Activated CD4-positive, alpha-beta T cell treated with anti-CD3 and anti-CD28 coated beads, Interleukin-2, amount 50 U/mL, for 16 hours (primary cell): ENCODE measurements around the gene PHYH.
"Not testable (repeated sequence)": the region's sequence is repeated elsewhere in the genome, so short reads cannot be mapped to it uniquely, and the experiment has no call there.

Experiments used
- DNase-seq: peaks from one replicate; pipeline ENCODE4 v3.0.0-alpha.2; 2020

Gene PHYH

GRCh38 chr10:13299437-13300287 is at the start of gene PHYH:
Gene PHYH (minus strand): TSS chr10:13300064. CDS start chr10:13300042, 22 bp downstream.
- peak; percentile 80 for DNase-seq

- peak; percentile 93 for DNase-seq
These were observed 48.6 kb upstream of the PHYH start, which contains the start of gene SEPHS1 for GRCh38 chr10:13348216-13349017. Gene SEPHS1 (minus strand): TSS chr10:13348293. CDS start chr10:13344950, 3,343 bp downstream.

GRCh38 chr10:13347500-13348156 is 47.8 kb upstream of the PHYH start:
- peak; percentile 74 for DNase-seq

- DNase-seq, result peak; percentile 10
These were observed 47.2 kb upstream of the PHYH start for GRCh38 chr10:13347043-13347499.

- no peak for DNase-seq
These were observed 46.6 kb upstream of the PHYH start for GRCh38 chr10:13346283-13347042.

- peak; percentile 12 for DNase-seq
These were observed 40.9 kb upstream of the PHYH start for GRCh38 chr10:13340626-13341376.

- DNase-seq, result no peak
These were observed 40.2 kb upstream of the PHYH start for GRCh38 chr10:13340068-13340467.

GRCh38 chr10:13338390-13339110 is 38.7 kb upstream of the PHYH start:
- no peak for DNase-seq

- DNase-seq, result no peak
These were observed 37.9 kb upstream of the PHYH start for GRCh38 chr10:13337827-13338196.

- no peak for DNase-seq
These were observed 37.4 kb upstream of the PHYH start for GRCh38 chr10:13337128-13337826.

GRCh38 chr10:13335881-13336280 is 36.0 kb upstream of the PHYH start:
- DNase-seq, result no peak

- DNase-seq, result no peak
These were observed 34.7 kb upstream of the PHYH start for GRCh38 chr10:13334556-13334955.

GRCh38 chr10:13331646-13332045 is 31.8 kb upstream of the PHYH start:
- DNase-seq, result no peak

GRCh38 chr10:13330980-13331379 is 31.1 kb upstream of the PHYH start:
- not testable (repeated sequence) for DNase-seq

GRCh38 chr10:13329565-13329964 is 29.7 kb upstream of the PHYH start:
- no peak for DNase-seq

- no peak for DNase-seq
These were observed 28.7 kb upstream of the PHYH start for GRCh38 chr10:13328613-13329012.

GRCh38 chr10:13328126-13328525 is 28.3 kb upstream of the PHYH start:
- DNase-seq, result no peak

GRCh38 chr10:13327534-13327933 is 27.7 kb upstream of the PHYH start:
- no peak for DNase-seq

- no peak for DNase-seq
These were observed 22.8 kb upstream of the PHYH start for GRCh38 chr10:13322615-13323148.

- DNase-seq, result no peak
These were observed 21.7 kb upstream of the PHYH start for GRCh38 chr10:13321576-13321975.
